ENCODE results near the gene ASB13.

GRCh38 chr10:5622186-5622960 lies 44.0 kb downstream of the ASB13 start:
- TF ChIP-seq EZH2 (IDR thresholded peaks at IDR 0.05) = no peak
- TF ChIP-seq POLR2AphosphoS5 (IDR thresholded peaks at IDR 0.05; ENCODE audit: borderline replicate concordance, low read depth, low read length) = no peak
- TF ChIP-seq FOXP2 (optimal IDR thresholded peaks at IDR 0.05; ENCODE audit: control extremely low read depth, extremely low read length, insufficient read depth) = no peak

Measured in SK-N-MC (cell line).